Measurements from ENCODE around the gene TAB2.
"Not testable (repeated sequence)": the region's sequence is repeated elsewhere in the genome, so short reads cannot be mapped to it uniquely, and the experiment has no call there.

The TAB2 gene

GRCh38 chr6:149439626-149440025 is 122.1 kb downstream of the TAB2 start:
- Mint-ChIP-seq H3K4me1 (ENCODE audit: low read depth) (peaks cover 10% of the 10 kb centered on the region), H3K27me3 (peaks cover 2% of the 10 kb centered on the region), H3K9me3 (ENCODE audit: low read depth) (no peaks in the 10 kb centered on the region), H3K36me3 (no peaks in the 10 kb centered on the region), H3K27ac (no peak overlapping the region), H3K4me3 (no peak overlapping the region)

- Mint-ChIP-seq H3K4me1 (ENCODE audit: low read depth) (peaks cover 10% of the 10 kb centered on the region), H3K4me3 (no peak overlapping the region), H3K27ac (no peak overlapping the region), H3K27me3 (peaks cover 2% of the 10 kb centered on the region), H3K36me3 (no peaks in the 10 kb centered on the region), H3K9me3 (ENCODE audit: low read depth) (no peaks in the 10 kb centered on the region)
Measured at GRCh38 chr6:149440735-149441671, 123.5 kb downstream of the TAB2 start.

GRCh38 chr6:149441740-149442139 is 124.2 kb downstream of the TAB2 start:
- H3K27ac Mint-ChIP-seq: no peak overlapping the region
- H3K9me3 Mint-ChIP-seq (ENCODE audit: low read depth): no peaks in the 10 kb centered on the region
- H3K4me3 Mint-ChIP-seq: no peak overlapping the region
- peaks cover 10% of the 10 kb centered on the region for H3K4me1 Mint-ChIP-seq (ENCODE audit: low read depth)
- no peaks in the 10 kb centered on the region for H3K36me3 Mint-ChIP-seq
- peaks cover 2% of the 10 kb centered on the region for H3K27me3 Mint-ChIP-seq

- peaks cover 3% of the 10 kb centered on the region for H3K4me1 Mint-ChIP-seq (ENCODE audit: low read depth)
- H3K27me3 Mint-ChIP-seq: peaks cover 2% of the 10 kb centered on the region
- no peak overlapping the region for H3K27ac Mint-ChIP-seq
- no peaks in the 10 kb centered on the region for H3K9me3 Mint-ChIP-seq (ENCODE audit: low read depth)
- no peak overlapping the region for H3K4me3 Mint-ChIP-seq
- H3K36me3 Mint-ChIP-seq: no peaks in the 10 kb centered on the region
Measured at GRCh38 chr6:149443411-149444181, 126.1 kb downstream of the TAB2 start.

DNA sequence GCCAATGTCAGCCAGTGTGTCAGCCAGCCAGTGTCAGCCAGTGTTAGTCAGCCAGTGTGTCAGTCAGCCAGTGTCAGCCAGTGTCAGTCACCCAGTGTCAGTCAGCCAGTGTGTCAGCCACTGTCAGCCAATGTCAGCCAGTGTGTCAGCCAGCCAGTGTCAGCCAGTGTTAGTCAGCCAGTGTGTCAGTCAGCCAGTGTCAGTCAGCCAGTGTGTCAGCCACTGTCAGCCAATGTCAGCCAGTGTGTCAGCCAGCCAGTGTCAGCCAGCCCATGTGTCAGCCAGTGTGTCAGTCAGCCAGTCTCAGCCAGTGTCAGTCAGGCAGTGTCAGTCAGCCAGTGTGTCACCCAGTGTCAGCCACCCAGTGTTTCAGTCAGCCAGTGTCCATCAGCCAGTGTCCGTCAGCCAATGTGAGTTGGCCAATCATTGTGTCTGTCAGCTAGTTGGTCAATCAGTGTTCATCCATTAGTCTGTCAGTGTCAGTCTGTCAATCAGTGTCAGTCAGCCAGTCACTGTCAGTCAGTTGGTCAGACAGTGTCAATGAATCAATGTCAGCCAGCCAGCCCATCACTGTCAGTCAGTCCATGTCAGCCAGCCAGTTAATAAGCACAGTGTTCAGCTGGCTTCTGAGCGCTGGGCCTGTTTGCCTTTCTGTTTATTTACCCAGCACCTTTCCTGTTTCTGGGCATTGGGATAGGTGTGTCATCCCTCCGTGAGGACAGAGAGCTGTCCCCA is 127.0 kb downstream of the TAB2 start:
- H3K4me3 Mint-ChIP-seq; H3K27me3 Mint-ChIP-seq; H3K36me3 Mint-ChIP-seq; H3K9me3 Mint-ChIP-seq (ENCODE audit: low read depth); H3K4me1 Mint-ChIP-seq (ENCODE audit: low read depth): not testable (repeated sequence)
- H3K27ac Mint-ChIP-seq: peak overlapping the region; percentile 58

- Mint-ChIP-seq H3K36me3 (no peaks in the 10 kb centered on the region), H3K4me3 (no peak overlapping the region), H3K27me3 (peaks cover 2% of the 10 kb centered on the region), H3K9me3 (ENCODE audit: low read depth) (no peaks in the 10 kb centered on the region), H3K27ac (no peak overlapping the region), H3K4me1 (ENCODE audit: low read depth) (peaks cover 1% of the 10 kb centered on the region)
Measured at GRCh38 chr6:149445095-149445466, 127.6 kb downstream of the TAB2 start.

- Mint-ChIP-seq H3K36me3 (no peaks in the 10 kb centered on the region), H3K9me3 (ENCODE audit: low read depth) (no peaks in the 10 kb centered on the region), H3K27me3 (peaks cover 2% of the 10 kb centered on the region), H3K4me3 (no peak overlapping the region), H3K4me1 (ENCODE audit: low read depth) (peaks cover 1% of the 10 kb centered on the region), H3K27ac (no peak overlapping the region)
Measured at GRCh38 chr6:149445573-149445972, 128.1 kb downstream of the TAB2 start.

DNA sequence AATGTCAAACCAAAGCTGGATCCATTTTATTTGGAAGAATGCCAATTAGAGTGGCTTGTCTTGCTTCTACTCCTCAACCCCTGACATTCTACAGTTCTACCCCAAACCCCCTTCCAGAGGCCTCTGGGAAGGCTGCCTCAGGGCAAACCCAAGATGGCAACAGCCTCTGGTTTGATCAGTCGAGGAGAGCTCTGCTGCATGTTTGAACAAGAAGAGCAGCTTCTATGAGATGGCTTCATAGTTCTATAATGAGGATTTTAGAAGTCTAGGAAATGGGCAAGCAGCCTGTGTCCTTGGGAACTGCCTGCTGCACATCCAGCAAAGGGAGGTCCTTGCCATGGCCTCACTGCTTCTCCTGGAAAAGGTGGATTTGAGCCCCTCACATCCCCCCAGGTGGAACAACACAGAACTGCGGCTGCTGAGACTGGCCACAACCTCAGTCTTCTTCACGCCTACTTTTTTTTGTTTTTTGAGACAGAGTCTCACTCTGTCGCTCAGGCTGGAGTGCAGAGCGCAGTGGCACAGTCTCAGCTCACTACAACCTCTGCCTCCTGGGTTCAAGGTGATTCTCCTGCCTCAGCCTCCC is 129.4 kb downstream of the TAB2 start:
- Mint-ChIP-seq H3K36me3 (no peaks in the 10 kb centered on the region), H3K9me3 (ENCODE audit: low read depth) (no peaks in the 10 kb centered on the region), H3K4me1 (ENCODE audit: low read depth) (peaks cover 1% of the 10 kb centered on the region), H3K27me3 (no peaks in the 10 kb centered on the region), H3K27ac (no peak overlapping the region), H3K4me3 (no peak overlapping the region)

- H3K27ac Mint-ChIP-seq: no peak overlapping the region
Measured at GRCh38 chr6:149448821-149449453, 131.4 kb downstream of the TAB2 start.

GRCh38 chr6:149449831-149450678 is 132.5 kb downstream of the TAB2 start:
- Mint-ChIP-seq H3K36me3 (peaks cover 1% of the 10 kb centered on the region), H3K27ac (no peak overlapping the region), H3K9me3 (ENCODE audit: low read depth) (no peaks in the 10 kb centered on the region), H3K4me3 (peak overlapping the region; percentile 5), H3K27me3 (no peaks in the 10 kb centered on the region), H3K4me1 (ENCODE audit: low read depth) (peaks cover 1% of the 10 kb centered on the region)

More at GRCh38 chr6:149448821-149449453, 131.4 kb downstream of the TAB2 start:
- H3K27me3 Mint-ChIP-seq: no peaks in the 10 kb centered on the region
- H3K36me3 Mint-ChIP-seq: no peaks in the 10 kb centered on the region
- peaks cover 1% of the 10 kb centered on the region for H3K4me1 Mint-ChIP-seq (ENCODE audit: low read depth)
- H3K9me3 Mint-ChIP-seq (ENCODE audit: low read depth): no peaks in the 10 kb centered on the region
- H3K4me3 Mint-ChIP-seq: no peak overlapping the region

DNA sequence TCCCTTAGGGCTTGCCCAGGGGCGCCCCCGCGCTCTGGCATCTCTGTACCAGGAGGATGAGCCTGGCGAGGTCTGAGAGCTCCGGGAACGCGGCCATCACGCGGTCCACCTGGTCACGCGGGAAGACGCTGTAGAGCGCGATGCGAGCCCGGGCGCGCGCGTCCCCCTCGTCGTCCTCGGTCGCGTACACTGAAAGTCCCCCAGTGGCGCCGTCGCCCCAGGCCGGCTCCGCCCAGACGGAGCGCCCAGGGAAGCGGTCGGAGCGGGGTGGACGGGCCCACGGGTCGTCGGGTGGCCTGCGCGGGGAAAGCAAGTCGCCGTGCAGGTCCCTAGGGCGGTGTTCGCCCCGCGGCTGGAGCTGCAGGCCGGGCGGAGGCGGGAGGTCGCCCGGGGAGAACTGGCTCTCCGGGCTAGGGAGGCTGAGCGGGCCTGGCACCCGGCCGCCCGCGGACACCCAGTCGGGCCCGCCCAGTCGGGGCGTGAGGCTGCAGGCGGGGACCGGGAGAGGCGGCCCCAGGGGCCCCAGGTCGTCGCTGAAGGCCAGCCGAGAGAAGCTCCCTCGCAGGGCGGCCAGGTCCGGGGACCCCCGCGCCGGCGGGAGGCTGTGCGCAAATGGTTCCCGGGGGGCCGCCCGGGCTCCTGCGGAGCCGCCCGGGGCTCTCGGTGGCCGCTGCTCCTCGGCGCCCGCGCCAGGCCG is 133.3 kb downstream of the TAB2 start:
- no peak overlapping the region for H3K27ac Mint-ChIP-seq
- no peaks in the 10 kb centered on the region for H3K27me3 Mint-ChIP-seq
- H3K4me1 Mint-ChIP-seq (ENCODE audit: low read depth): peaks cover 1% of the 10 kb centered on the region
- no peak overlapping the region for H3K4me3 Mint-ChIP-seq
- H3K36me3 Mint-ChIP-seq: peaks cover 3% of the 10 kb centered on the region
- H3K9me3 Mint-ChIP-seq (ENCODE audit: low read depth): no peaks in the 10 kb centered on the region

DNA sequence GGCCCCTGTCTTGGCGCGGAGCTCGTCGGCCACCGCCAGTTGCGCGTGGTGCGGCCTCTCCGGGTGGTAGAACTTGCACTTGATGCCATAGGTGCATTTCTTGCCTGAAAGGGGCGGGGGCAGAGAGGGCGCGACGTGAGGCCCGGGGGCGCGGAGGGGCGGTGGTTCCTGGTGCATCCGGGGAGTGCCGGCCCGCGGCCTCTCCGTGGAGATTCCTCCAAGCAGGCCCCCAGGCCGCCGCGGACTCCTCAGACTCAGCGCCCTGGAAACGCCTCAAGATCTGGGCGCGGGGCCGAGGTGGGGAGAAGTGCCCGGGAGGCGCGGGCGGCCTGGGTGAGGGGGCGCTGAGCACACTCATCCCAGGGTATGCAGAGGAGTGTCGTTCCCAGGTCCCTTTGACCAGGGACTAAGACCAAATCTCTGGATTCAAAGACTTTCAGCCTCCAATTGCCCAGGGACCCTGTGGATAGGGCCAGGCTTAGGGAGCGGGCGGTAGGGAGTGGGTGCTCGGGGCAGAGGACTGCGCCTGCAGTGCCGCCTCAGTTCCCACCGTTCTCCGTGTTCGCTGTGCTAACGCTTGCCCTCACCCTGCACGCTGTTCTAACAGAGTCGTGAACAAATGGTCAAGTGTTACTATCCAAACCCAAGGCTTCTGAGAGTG is 134.0 kb downstream of the TAB2 start:
- Mint-ChIP-seq H3K4me1 (ENCODE audit: low read depth) (peaks cover 1% of the 10 kb centered on the region), H3K27me3 (no peaks in the 10 kb centered on the region), H3K36me3 (peaks cover 3% of the 10 kb centered on the region), H3K4me3 (no peak overlapping the region), H3K27ac (no peak overlapping the region), H3K9me3 (ENCODE audit: low read depth) (no peaks in the 10 kb centered on the region)

All from activated naive CD8-positive, alpha-beta T cell (primary cell).